GM21576 (cell line): ENCODE measurements around the gene THNSL1.
"Not testable (repeated sequence)": the region's sequence is repeated elsewhere in the genome, so short reads cannot be mapped to it uniquely, and the experiment has no call there.

Experiments used
- ATAC-seq: cut with Tn5 transposase; IDR thresholded peaks from one replicate; pipeline ENCODE4 v1.9.1; 2021; ENCODE audit warnings: mild to moderate bottlenecking, moderate library complexity; ENCODE audit not compliant: unreplicated experiment

The THNSL1 gene

GRCh38 chr10:24998044-24998443, 18.4 kb upstream of the THNSL1 start:
- no peak for ATAC-seq

- ATAC-seq, result not testable (repeated sequence)
Measured at GRCh38 chr10:25011591-25011990, 4.8 kb upstream of the THNSL1 start.

- no peak for ATAC-seq
Measured at GRCh38 chr10:25014579-25014978, 1.8 kb upstream of the THNSL1 start.

GRCh38 chr10:25015828-25016375, 510 bp upstream of the THNSL1 start, which contains the start of gene ENKUR:
Gene ENKUR (minus strand): TSS chr10:25016158. CDS start chr10:25015936, 222 bp downstream.
- peak; percentile 64 for ATAC-seq

GRCh38 chr10:25017154-25017590, 760 bp downstream of the THNSL1 start:
- ATAC-seq, result peak; percentile 4

GRCh38 chr10:25017661-25018060, 1.2 kb downstream of the THNSL1 start:
- no peak for ATAC-seq

- ATAC-seq, result no peak
Measured at GRCh38 chr10:25018703-25019102, 2.3 kb downstream of the THNSL1 start.

- ATAC-seq, result no peak
Measured at GRCh38 chr10:25023278-25023677, 6.9 kb downstream of the THNSL1 start.

- ATAC-seq, result no peak
Measured at GRCh38 chr10:25024528-25024927, 8.1 kb downstream of the THNSL1 start.

- no peak for ATAC-seq
Measured at GRCh38 chr10:25026463-25026862, 10.1 kb downstream of the THNSL1 start.

- no peak for ATAC-seq
Measured at GRCh38 chr10:25028711-25029110, 12.3 kb downstream of the THNSL1 start.

- ATAC-seq, result no peak
Measured at GRCh38 chr10:25029519-25029918, 13.1 kb downstream of the THNSL1 start.

GRCh38 chr10:25036381-25036780, 20.0 kb downstream of the THNSL1 start:
- no peak for ATAC-seq

GRCh38 chr10:25038325-25038724, 21.9 kb downstream of the THNSL1 start:
- no peak for ATAC-seq

- no peak for ATAC-seq
Measured at GRCh38 chr10:25039531-25039930, 23.1 kb downstream of the THNSL1 start.

- ATAC-seq, result no peak
Measured at GRCh38 chr10:25046641-25047040, 30.2 kb downstream of the THNSL1 start.

GRCh38 chr10:25047088-25047487, 30.7 kb downstream of the THNSL1 start:
- ATAC-seq, result no peak

- ATAC-seq, result no peak
Measured at GRCh38 chr10:25047591-25048301, 31.3 kb downstream of the THNSL1 start.

- ATAC-seq, result no peak
Measured at GRCh38 chr10:25048450-25048849, 32.0 kb downstream of the THNSL1 start.

GRCh38 chr10:25049966-25050365, 33.6 kb downstream of the THNSL1 start:
- ATAC-seq, result no peak

- ATAC-seq, result no peak
Measured at GRCh38 chr10:25050402-25050801, 34.0 kb downstream of the THNSL1 start.

- no peak for ATAC-seq
Measured at GRCh38 chr10:25052012-25052411, 35.6 kb downstream of the THNSL1 start.

- no peak for ATAC-seq
Measured at GRCh38 chr10:25056726-25057125, 40.3 kb downstream of the THNSL1 start.
